ENCODE results near the gene PEX3.
"Not testable (repeated sequence)": the region's sequence is repeated elsewhere in the genome, so short reads cannot be mapped to it uniquely, and the experiment has no call there.

PEX3 gene

DNA sequence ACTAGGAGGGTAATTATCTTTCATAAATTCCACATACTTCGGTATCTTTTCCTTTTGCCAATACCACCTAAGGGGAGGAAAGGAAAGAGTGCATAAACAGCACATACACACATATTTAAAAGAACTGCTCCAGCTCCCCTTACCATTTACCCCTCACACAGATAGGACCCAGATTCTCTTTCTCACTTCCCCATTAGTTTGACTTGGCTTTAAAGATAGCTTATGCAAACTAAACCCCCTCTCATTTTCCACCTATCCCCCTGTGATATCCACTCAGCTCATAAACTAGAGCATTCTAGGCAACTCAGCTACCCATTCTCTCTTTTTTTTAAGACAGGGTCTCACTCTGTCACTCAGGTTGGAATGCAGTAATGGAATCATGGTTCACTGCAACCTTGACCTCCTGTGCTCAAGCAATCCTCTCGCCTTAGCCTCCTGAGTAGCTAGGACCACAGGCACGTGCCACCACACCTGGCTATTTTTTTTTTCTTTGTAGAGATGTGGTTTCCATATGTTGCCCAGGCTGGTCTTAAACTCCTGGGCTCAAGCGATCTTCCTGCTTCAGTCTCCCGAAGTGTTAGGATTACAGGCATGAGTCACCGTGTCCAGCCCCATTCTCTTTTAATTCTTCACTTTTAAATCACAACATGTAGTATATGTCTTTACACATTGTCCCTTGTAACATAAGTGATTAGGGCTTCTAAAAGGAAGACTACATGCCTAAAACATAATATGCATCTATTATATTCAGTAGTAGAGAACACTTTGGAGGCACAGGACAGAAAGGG, 56.9 kb downstream of the PEX3 start:
- no peak for DNase-seq

DNA sequence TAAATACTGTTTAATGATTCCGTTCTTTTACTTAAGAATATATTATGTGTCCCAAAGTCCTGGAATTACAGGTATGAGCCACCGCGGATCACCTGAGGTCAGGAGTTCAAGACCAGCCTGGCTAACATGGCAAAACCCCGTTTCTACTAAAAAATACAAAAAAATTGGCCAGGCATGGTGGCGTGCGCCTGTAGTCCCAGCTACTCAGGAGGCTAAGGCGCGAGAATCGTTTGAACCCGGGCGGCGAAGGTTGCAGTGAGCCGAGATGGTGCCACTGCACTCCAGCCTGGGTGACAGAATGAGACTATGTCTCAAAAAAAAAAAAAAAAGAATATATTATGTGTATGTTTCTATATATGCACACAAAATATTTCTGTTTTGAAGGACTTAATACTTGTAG, 59.7 kb downstream of the PEX3 start:
- DNase-seq: not testable (repeated sequence)

DNA sequence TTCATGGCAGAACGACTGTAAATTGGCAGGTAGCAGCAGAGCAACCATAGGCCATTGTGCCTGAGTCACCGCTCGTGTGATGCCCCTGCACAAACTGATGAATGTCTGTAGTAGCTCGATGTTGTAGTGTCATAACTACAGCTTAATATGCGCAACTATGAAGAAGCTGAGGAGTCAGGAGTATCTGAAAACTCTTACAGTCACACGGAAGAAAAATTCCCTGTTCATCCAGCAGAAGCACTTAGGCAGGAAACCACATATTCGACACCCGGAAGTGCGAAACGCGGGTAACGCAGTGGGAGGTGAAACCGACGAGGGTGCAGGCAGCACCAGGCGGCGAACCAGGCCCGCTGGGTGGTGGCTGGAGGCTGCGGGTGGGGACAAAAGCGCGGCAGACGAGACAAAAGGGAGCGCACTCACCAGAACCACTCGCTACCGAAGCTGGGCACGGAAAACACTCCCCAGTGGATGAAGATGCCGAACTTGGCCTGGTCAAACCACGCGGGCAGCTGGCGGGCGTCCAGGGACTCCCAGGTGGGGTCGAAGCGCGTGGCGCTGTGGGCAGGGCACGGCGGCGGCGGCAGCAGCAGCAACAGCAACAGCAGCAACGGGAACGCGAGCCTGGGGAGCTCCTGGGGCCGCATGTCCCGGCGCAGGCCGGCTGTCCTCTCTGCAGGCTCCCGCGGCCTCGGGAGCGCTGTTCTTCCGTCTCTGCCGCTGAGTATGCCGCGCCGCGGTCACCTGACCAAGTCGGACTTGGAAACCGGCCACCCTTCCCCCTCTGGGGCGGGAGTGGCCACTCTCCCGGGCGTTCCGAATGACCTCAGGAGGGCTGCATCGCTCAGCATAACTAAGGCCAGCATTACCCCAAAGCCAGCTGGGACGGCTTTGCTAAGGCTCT, 60.6 kb downstream of the PEX3 start, which contains the start of gene FUCA2:
Gene FUCA2, minus strand, starts transcription at position 730 of the 901 bp plus-strand sequence. Its CDS starts 86 bp downstream, at position 644.
- peak; percentile 63 to 72 for DNase-seq

DNA sequence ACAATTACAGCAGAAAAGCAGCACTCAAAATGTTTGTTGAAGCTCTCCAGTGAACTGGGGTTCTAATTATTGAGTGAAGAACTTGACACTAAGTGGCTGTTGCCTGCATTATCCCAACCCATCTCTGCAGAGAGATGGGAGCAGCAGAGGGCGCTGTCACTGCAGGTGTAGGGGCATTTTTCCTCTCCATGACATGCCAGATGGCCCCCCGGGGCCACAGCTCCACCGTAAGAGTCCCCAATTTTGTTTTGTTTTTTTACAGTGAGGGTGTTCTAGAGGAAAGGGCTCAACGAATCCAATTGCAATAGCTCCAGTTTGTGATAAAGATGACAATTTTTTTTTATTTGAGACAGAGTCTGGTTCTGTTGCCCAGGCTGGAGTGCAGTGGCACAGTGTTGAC, 62.8 kb downstream of the PEX3 start:
- peak; percentile 47 to 58 for DNase-seq

DNA sequence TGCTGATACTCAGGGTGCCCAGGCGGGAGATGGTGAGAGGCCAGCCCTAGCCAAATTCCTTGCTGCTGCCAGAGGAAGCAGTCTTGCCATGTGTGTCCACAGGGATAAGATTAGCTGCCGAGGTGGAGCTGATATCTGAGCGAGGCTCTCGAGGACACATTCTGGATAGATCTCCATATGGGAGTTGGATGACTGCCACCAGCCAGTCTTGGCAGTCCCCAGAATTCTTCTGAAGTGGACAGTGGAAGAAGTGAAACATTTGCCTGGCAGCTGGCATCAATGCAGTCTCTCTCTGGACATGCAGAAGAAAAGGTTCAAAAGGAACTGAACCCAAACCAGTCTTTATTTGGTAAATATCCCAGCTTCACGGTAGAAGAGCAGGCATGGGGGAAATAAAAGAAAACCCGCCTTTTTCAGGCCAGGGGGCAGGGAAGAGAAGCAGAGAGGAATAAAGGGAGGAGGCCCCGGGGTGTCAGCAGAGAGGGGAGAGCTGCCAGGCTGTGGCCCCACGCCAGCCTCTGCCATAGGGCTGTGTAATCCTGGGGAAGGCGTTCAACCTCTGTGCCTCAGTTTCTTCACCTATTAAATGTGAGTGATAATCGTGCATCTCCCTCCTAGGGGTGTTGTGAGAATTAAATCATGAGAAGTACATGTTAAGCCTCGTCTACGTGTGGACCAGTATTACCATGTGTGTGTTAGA, 64.6 kb downstream of the PEX3 start:
- DNase-seq: no peak

DNA sequence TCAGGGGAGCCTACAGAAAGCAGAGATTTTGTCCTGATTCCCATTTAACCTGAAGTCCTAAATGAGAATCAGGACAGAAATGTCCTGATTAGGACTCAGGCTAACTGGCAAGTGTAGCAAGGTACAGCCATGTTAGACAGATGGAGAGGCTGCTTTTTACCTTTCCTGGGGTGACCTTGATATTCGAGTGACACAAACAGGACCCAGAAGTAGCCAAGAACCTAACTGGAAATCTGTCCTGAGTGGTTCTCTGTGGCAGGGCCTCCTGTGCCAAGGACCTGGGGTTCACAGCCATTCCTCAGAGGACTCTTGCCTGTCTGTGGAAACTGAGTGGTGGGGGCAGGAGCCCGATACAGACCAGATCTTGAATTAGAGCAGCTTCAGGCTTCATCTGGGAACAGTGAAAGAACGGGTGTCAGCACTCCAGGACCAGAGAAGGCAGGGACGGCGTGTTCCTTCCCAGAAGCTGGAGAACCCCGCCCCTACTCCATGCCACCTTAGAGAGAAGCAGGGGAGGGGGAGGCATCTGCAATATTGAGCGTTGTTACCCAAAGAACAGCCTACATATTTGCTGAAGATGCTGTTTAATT, 65.3 kb downstream of the PEX3 start:
- no peak for DNase-seq

DNA sequence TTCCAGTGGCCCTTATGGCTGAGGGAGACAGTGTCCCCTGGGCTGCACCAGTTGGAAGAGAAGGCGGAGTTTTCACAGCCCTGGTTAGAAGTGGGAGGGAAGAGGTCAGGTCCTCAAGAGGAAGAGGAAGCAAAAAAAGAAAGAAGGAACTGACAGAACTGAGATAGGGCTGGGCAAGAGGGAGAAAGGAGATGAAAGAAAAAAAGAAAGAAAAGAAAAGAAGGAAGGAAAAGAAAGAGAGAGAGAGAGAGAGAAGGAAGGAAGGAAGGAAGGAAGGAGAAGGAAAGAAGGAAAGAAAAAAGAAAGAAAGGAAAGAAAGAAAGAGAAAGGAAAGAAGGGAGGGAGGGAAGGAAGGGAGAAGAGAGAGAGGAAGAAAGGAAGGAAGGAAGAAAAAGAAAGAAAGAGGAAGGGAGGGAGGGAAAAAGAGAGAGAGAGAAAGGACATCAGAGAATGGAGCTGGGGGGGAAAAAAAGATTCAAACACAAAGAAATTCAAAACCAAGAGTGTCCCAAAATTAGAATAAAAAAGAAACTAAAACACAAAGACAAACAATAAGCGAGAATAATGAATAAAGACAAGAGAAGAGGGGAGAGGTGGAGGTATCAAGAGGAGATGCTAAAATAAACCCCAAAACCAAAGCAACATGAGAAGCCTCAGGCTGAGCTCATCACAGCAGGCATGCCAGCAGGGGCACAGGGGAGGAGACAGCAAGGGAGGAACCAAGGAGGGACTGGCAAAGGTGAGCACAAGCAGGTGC, 66.3 kb downstream of the PEX3 start:
- DNase-seq: no peak

DNA sequence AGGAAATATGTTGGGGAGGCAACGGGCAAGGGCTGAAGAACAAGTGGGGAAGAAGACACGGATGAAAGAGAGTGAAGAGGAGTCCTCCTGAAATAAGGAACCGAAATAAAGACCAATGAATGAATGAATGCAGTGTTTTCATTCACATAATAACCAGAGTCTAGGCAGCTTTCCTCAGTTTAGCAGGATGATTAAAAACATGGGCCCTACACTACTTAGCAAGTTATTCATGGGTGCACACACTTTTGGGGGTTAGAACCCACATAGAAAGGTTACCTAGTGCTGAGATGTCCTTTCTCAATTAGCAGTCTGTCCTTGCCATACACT, 66.8 kb downstream of the PEX3 start:
- no peak for DNase-seq

DNA sequence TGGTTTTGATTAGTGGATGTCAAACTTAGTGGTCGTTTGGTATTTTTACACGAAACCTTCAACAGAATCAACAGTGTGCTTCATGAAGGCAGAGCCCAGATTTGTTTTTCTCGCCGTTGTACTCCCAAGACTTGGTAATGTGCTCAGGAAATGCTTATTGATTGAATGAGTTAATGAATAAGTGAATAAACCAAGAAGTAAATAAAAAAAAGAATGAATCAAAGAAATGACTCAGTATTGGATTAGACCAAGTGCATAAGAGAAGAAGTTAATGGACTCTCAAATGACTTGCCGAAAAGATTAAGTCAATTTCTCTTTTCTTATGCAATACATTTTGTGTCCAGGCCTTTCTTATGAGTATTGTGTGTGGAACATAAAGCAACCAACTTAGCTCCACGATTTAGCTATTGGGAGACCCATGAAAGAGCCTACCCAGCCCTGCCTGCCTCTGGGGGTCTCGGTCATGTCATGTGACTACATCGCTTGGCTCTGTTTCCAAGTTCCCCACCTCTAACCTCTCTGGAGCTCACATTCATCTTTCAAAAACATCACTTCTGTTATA, 71.5 kb downstream of the PEX3 start:
- no peak for DNase-seq

DNA sequence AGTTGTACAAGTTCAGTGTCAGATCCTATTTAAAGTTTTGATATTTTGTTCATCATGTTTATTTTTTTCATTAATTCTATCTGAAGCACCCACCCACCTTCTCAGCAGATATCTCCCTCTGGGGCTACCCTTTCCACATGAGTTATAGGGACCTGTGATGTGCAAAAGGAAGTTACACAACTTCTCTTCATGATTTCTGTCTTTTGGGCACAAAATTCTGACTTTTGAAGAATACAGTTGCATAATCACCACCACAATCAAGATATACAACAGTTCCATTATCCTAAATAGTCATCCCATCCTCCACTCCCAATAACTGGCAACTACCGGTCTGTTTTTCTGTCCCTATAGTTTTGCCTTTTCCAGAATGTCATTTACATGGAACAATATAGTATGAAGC, 74.8 kb downstream of the PEX3 start:
- no peak for DNase-seq

DNA sequence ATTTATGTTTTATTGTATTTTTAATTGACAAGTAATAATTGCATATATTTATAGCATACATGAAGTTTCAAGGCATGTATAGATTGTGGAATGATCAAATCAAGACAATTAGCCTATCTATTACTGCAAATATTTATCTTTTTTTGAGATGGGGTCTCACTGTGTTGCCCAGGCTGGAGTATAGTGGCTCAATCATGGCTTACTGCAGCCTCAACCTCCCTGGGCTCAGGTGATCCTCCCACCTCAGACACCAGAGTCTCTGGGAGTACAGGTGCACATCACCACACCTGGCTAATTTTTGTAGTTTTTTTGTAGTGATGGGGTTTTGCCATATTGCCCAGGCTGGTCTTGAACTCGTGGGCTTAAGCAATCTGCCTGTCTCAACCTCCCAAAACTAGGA, 77.1 kb downstream of the PEX3 start:
- no peak for DNase-seq

DNA sequence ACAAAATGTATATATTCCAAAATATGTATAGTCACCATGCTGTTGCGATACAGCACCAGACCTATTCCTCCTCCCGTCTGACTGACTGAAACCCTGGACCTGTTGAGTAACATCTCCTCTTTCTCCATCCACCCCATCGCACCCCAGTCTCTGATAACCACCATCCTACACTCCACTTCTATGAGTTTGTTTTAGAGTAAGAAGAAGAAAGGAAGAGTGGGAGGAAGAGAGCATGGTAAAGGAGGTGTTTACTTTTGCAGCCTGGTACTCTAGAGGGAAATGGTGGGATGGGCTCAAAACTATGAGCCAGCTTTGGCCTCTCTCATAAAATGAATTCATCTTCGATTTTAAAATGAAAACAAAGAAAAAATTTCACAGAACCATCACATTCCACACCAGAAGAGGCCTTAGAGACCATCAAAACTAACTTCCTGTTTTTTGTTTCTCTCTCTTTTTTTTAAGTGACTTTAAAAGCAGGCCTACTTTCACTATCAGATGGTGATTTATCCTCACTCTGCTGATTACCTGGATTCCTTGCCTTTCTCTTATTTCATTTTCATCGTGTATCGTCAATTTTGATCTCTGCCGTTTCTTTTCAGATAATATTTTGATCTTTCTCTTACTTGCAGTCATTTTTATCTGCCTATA, 77.7 kb downstream of the PEX3 start:
- no peak for DNase-seq

DNA sequence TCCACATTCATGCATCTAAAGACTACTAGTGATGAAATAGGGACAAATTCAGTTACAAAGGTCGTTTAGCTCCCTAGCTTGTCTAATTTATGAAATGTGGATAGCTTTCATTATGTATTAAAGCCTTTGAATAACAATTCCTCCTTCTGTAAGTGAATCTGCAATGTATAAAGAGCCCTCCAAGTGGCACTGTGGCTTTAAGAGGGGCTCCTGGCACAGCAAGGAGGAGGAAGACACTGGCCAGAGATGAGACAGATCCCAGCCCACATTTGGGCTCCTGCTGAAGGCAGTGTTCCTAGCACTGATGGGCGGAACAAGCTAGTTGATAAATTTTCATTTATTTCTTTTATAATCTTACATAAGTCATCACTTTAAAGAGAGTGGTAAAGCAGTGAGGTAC, 78.5 kb downstream of the PEX3 start:
- DNase-seq: no peak

DNA sequence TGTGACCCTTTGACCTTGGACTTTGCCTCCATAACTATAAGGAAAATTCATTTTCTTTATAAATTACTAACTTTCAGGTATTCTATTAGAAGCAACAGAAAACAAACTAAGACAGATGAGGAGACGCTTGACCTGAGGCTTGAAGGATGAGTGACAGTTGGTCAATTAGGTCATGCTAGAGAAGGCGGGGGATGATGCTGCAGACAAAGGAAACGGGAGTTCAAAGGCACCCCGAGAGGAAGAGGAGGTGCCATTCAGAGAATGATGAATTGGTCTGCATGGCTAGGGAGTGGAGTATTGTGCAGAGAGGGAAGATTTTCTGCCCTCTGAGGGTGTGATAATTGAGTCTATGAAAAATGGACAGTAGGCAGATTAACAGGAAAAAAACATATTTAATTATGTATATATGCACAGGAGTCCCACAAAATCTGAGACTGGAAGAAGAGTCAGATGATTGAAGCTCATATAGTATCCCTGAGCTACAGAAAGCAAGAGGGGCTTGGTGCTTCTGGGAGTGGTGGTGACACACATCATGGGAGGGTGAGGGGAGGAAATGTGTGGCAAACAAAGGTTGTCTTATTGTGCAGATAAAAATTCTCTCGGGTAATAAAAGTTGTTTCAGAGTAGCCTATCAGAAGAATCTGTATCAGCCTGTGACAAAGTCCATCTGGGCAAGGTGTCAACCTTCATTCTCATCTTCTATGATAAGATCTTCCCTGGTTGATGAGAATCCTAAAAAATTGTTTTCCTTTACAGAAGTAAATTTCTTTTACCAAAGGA, 81.3 kb downstream of the PEX3 start:
- no peak for DNase-seq

DNA sequence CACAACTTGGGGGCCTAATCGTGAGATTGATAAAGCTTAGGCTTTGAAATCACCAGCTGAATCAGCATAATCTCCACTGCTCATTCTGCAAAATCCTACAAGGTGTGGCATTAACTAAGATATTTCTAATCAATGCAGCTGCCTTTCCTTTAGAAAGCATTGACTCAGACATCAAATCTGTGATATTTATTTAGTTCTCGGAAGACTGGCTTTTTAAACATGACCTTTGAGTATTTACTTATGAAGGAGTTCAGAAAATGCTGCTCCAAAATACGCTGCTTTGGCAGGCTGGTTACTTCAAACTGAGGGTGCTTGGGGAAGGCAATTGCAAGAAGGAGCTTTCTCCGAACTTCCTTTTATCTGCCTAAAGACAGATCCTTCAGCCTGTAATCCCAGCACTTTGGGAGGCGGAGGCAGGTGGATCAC, 84.6 kb downstream of the PEX3 start:
- DNase-seq: no peak

DNA sequence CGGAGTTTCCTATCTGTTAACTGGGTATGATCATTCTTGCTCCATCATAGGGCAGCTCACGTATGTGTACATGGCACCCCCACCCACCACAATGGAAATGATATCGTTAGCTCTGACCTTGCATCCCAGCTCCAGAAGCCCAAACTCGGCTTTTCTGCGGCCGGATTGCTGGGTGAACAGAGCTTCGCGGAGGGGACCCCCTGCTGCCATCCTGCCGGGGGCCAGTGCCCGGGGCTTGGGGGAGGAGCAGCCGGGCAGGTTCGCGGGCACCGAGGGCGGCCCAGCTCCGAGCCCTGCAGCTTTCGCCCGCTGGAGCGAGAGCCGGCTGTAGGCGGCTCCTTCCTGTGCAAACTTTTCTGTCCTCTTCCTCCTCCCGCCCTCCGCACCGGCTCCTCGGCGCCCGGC, 85.9 kb downstream of the PEX3 start:
- peak; percentile 41 to 47 for DNase-seq

DNA sequence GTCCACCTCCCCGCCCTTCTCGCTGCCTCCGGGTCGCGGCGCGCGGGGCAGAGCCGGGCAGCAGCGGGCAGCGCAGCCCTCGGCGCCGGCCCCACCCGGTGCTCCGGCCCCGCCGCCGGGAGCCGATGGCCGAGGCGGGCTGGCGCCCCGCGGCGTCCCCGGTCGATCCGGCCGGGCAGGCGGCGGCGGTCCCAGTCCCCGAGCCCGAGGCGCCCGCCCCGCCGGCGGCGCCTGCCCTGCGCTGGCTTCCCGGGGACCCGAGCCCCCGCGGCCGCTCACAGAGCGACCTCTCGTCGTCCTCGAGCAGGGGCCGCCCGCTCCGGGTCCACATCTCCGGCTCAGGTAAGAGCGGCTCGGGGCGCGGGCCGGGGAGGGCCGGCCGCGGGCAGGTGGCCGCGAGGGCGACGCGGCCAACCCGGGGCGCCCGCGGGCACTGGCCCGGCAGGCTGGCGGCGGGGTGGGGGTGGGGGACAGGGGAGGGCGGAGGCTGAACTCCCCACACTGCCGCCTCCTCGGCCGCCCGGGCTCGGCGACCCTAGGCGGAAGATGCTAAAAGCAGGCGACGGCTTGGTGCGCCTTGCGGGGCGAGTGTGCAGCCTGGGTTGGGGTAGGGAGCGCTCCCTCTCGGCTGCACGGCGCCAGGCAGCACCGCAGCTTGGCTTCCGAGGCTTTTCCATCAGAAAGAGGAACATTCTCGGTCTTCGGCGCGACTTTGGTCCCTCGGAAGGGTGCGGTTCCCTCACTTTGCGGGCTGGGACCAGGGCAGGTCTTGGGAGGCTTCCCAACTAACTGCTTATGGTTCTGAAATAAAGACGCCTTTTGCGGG, 86.5 kb downstream of the PEX3 start:
- DNase-seq: peak; percentile 66 to 69

DNA sequence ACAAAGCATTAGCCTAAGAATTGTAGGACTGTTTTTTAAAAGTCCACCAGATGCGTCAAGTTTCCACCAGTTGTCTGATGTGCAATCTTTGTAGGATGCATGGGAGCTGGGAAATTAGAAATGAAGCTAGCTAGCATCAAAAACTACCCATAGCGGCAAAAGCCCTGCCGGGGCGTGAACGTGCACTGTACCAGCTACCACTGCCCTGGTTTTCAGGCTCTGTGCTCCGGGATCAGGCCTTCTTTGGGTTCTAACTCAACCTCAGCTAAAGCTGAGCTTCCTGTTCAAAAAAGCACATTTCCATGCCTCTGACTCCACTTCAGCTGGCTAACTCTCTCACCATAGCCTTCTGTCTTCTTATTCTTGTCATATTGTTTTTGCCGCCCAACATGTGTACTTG, 87.8 kb downstream of the PEX3 start:
- no peak for DNase-seq

DNA sequence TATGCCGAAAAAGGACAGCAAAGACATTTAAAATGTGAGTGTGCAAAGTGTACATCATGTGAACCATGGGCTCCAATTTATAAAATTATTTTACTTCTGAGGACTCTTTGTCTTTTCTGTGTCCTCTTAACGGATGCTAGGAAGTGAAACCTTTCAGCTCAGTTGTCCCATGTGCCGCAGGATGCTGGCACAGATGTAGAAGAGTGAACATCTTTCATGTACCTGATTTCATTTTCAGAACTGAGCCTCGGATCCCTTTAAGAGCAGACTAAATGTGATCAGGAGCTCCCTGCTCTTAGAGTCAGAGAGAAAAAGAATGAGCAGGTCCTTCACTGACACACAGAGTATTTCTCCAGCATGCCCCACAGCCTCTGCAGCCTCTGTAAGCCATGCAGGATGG, 88.5 kb downstream of the PEX3 start:
- no peak for DNase-seq

DNA sequence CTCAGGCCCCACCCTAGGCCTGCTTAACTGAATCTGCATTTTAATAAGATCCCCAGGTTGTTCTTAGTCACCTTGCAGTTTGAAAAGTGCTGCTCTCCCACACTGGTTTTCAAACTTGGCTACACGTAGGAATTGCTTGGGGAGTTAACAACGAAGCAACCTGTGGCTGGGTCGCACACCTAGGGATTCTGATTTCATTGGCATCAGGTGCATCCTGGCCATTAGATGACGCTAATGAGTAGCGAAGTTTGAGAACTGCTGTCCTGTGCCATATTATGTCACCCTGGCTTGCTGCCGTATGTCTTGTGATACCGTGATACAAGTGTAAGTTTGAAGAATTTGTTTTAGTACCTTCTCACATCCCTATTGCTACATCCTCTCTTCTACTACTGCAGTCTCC, 89.1 kb downstream of the PEX3 start:
- peak in 1 of 2 donors; percentile 49 for DNase-seq
